Thyroid gland (tissue), 4 donors: Measurements from ENCODE around the gene MND1. TPM values are rescaled to one million over a fixed set of nuclear protein-coding genes. Genes with fewer than 3 reads are reported as not detected.

ENCODE experiments used
- DNase-seq, 2 donors: peaks; one replicate each; pipeline ENCODE4 v3.0.0-alpha.2; 2019
- H3K27ac ChIP-seq, 3 donors: fragments of 200-600 bp; sonication (generic); 1 replicate in 2 of 3; 2 replicates in 1 of 3; pipeline ENCODE4 v1.5.1; 2016 to 2019; ENCODE audit warnings: mild to moderate bottlenecking in 1 of 3, moderate library complexity in 1 of 3
- H3K27me3 ChIP-seq: fragments of 200-600 bp; sonication (generic); one replicate; pipeline ENCODE4 v1.5.1; 2019
- H3K36me3 ChIP-seq, 2 donors: fragments of 200-600 bp; sonication (generic); one replicate each; pipeline ENCODE4 v1.5.1; 2016 to 2019
- H3K4me1 ChIP-seq, 2 donors: fragments of 200-600 bp; sonication (generic); one replicate each; pipeline ENCODE4 v1.5.1; 2017 to 2019
- H3K4me3 ChIP-seq, 3 donors: fragments of 200-600 bp; sonication (generic); replicated peaks in 1 of 3; 1 replicate in 2 of 3; 2 replicates in 1 of 3; pipeline ENCODE4 v1.5.1; 2016; ENCODE audit warnings: mild to moderate bottlenecking in 1 of 3
- H3K9me3 ChIP-seq: fragments of 200-600 bp; sonication (generic); one replicate; pipeline ENCODE4 v1.5.1; 2017
- CTCF ChIP-seq, 6 experiments: fragments of 200-600 bp in 3 of 6; fragments of 450-650 bp in 3 of 6; sonication (generic) in 3 of 6; IDR thresholded peaks; one replicate each; pipeline ENCODE4 v1.5.1; 2016 to 2019; ENCODE audit warnings: antibody characterized with exemption in 6 of 6, mild to moderate bottlenecking in 2 of 6, inconsistent platforms in 1 of 6, moderate library complexity in 1 of 6
- POLR2A ChIP-seq, 2 donors: fragments of 450-650 bp; IDR thresholded peaks; one replicate each; pipeline ENCODE4 v1.6.1; 2017; ENCODE audit warnings: antibody characterized with exemption in 2 of 2, mild to moderate bottlenecking in 2 of 2, moderate library complexity in 1 of 2
- WGBS, 2 donors: methylation state at CpG; one replicate each; pipeline ENCODE4 v1.1.5; 2017; 5-methylcytosine and 5-hydroxymethylcytosine counted together
- intact Hi-C: fragments of 100-400 bp; cut with DNase I; formaldehyde crosslinking; loops from one replicate; pipeline ENCODE4 v1.15.1; 2023
- total RNA-seq, 4 donors: library from RNA; depleted of rRNA; stranded (reverse); fragments of >200 nt; gene quantifications; one replicate each; pipeline ENCODE4 v1.2.3, GENCODE V29; 2016

MND1 gene
- total RNA-seq, 4 donors from 2014 or later, result 0.89 to 1.6 TPM; not detected in 2

GRCh38 chr4:153438916-153439756 is 94.6 kb downstream of the MND1 start:
- no peak overlapping the region for H3K27ac ChIP-seq

DNA sequence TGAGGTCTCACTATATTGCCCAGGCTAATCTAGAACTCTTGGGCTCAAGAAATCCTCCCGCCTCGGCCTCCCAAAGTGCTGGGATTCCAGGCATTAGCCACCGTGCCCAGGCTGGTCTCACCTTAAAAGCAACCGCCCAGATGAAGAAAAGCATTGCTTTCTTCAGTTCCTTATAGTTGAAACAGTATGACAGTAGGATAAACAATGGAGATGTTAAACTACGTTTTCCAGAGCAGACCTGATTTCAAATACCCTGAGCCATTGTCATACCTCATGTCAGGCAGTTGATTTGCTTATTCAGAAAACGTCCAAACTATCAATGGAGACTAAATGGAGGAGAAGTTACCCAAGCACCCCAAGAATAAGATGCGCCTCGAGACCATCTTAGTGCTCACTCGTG is 95.3 kb downstream of the MND1 start:
- Histone ChIP-seq H3K4me3 (no peak overlapping the region), H3K27ac (no peak overlapping the region), H3K9me3 (no peaks in the 10 kb centered on the region), H3K4me1 (no peaks in the 10 kb centered on the region), H3K27me3 (no peaks in the 10 kb centered on the region), H3K36me3 (no peaks in the 10 kb centered on the region)
- no peak for DNase-seq
- WGBS, 2 donors, result 89 to 91% methylated on average over 9 of the region's 9 CpGs
- intact Hi-C loops, result loop anchor here (10.0 kb wide), 1 partner anchor 135 kb away; no protein-coding TSS in a partner anchor
- no peak for TF ChIP-seq CTCF (IDR thresholded peaks at IDR 0.05)
- TF ChIP-seq POLR2A (IDR thresholded peaks at IDR 0.05), result no peak

More at GRCh38 chr4:153438916-153439756, 94.6 kb downstream of the MND1 start:
- Histone ChIP-seq H3K9me3 (no peaks in the 10 kb centered on the region), H3K4me3 (no peak overlapping the region), H3K27me3 (no peaks in the 10 kb centered on the region), H3K36me3 (no peaks in the 10 kb centered on the region), H3K4me1 (no peaks in the 10 kb centered on the region)
- no peak for DNase-seq
- WGBS, 2 donors, result 76 to 84% methylated on average over 13 of the region's 13 CpGs
- intact Hi-C loops, result loop anchor here (10.0 kb wide), 1 partner anchor 136 kb away; no protein-coding TSS in a partner anchor
- TF ChIP-seq CTCF (IDR thresholded peaks at IDR 0.05) (no peak), POLR2A (IDR thresholded peaks at IDR 0.05) (no peak)

DNA sequence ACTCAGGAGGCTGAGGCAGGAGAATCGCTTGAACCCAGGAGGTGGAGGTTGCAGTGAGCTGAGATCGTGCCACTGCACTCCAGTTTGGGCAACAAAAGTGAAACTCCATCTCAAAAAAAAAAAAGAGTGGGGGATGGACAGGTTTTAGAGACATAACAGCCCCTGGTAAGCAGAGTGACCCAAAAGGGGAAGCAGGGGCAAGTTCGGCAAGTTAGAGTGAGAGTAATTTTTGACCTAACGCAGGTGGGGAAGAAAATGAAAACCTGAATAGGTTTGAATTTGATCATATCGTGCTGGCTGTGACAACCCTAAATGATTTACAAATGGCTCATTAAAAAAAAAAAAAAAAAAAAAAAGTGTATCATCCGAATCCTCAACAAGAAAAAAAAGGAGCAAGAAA is 96.0 kb downstream of the MND1 start:
- 93 to 94% methylated on average over 6 of the region's 6 CpGs for WGBS, 2 donors
- Histone ChIP-seq H3K36me3 (no peaks in the 10 kb centered on the region), H3K4me3 (no peak overlapping the region)

GRCh38 chr4:153447175-153447905 is 102.9 kb downstream of the MND1 start:
- Histone ChIP-seq H3K4me3 (no peak overlapping the region), H3K36me3 (no peaks in the 10 kb centered on the region), H3K27me3 (no peaks in the 10 kb centered on the region), H3K27ac (no peak overlapping the region), H3K4me1 (peaks cover 0 to 9% of the 10 kb centered on the region in 2 donors), H3K9me3 (no peaks in the 10 kb centered on the region)
- TF ChIP-seq CTCF (IDR thresholded peaks at IDR 0.05) (no peak), POLR2A (IDR thresholded peaks at IDR 0.05) (no peak)
- no peak for DNase-seq
- 79% methylated on average over 5 of the region's 5 CpGs for WGBS, 2 donors
- intact Hi-C loops, result no loop called here

More for the DNA sequence above, 96.0 kb downstream of the MND1 start:
- intact Hi-C loops, result no loop called here
- no peak overlapping the region for H3K27ac ChIP-seq
- H3K9me3 ChIP-seq, result no peaks in the 10 kb centered on the region
- H3K4me1 ChIP-seq, result no peaks in the 10 kb centered on the region
- no peaks in the 10 kb centered on the region for H3K27me3 ChIP-seq
- TF ChIP-seq POLR2A (IDR thresholded peaks at IDR 0.05), result no peak
- no peak for TF ChIP-seq CTCF (IDR thresholded peaks at IDR 0.05)
- DNase-seq, result no peak
